Gastrocnemius medialis (tissue), 4 donors: Measurements from ENCODE around the gene TMEM38A. TPM values are rescaled to one million over a fixed set of nuclear protein-coding genes. Genes with fewer than 3 reads are reported as not detected.

Experiments
- ATAC-seq, 2 donors: fragments of 150-250 bp; one replicate each; pipeline ENCODE4 v1.9.1; 2016
- DNase-seq, 2 donors: peaks; one replicate each; pipeline ENCODE4 v3.0.0-alpha.2; 2019
- H3K27ac ChIP-seq, 4 donors: fragments of 200-600 bp; sonication (generic); 1 replicate in 1 of 4; 2 replicates in 3 of 4; pipeline ENCODE4 v1.5.1; 2016 to 2018; ENCODE audit warnings: mild to moderate bottlenecking in 2 of 4, moderate library complexity in 1 of 4
- H3K27me3 ChIP-seq, 3 donors: fragments of 200-600 bp; sonication (generic) in 2 of 3; 1 replicate in 1 of 3; 2 replicates in 2 of 3; pipeline versions ENCODE4 v1.5.1 to v1.6.0; 2016 to 2019; ENCODE audit warnings: mild to moderate bottlenecking in 1 of 3, moderate library complexity in 1 of 3
- H3K36me3 ChIP-seq, 2 donors: fragments of 200-600 bp; sonication (generic) in 1 of 2; one replicate each; pipeline ENCODE4 v1.5.1; 2017 to 2018
- H3K4me1 ChIP-seq, 2 donors: fragments of 200-600 bp; sonication (generic) in 1 of 2; one replicate each; pipeline ENCODE4 v1.5.1; 2016 to 2017; ENCODE audit warnings: mild to moderate bottlenecking in 2 of 2
- H3K4me3 ChIP-seq, 4 donors: fragments of 200-600 bp; sonication (generic) in 3 of 4; 1 replicate in 1 of 4; 2 replicates in 3 of 4; pipeline ENCODE4 v1.5.1; 2016 to 2019; ENCODE audit warnings: mild to moderate bottlenecking in 2 of 4
- H3K9me3 ChIP-seq, 3 donors: fragments of 200-600 bp; sonication (generic) in 2 of 3; 1 replicate in 1 of 3; 2 replicates in 2 of 3; pipeline ENCODE4 v1.5.1; 2016 to 2019
- POLR2A ChIP-seq, 2 donors: fragments of 450-650 bp; IDR thresholded peaks; one replicate each; pipeline ENCODE4 v1.6.1; 2017; ENCODE audit warnings: antibody characterized with exemption in 2 of 2, mild to moderate bottlenecking in 2 of 2, moderate library complexity in 2 of 2
- in situ Hi-C, 4 donors: fragments of 200-750 bp; cut with MboI; loops; one replicate each; pipeline versions ENCODE4 v1.15.0 to v1.8.0; 2017; ENCODE audit warnings: low sequenced_read_pairs in 4 of 4
- intact Hi-C: fragments of 100-400 bp; cut with DNase I; formaldehyde crosslinking; loops from one replicate; pipeline ENCODE4 v1.15.1; 2023; ENCODE audit warnings: low total_unique reads
- total RNA-seq, 4 donors: library from RNA; depleted of rRNA; stranded (reverse); fragments of >200 nt; gene quantifications; one replicate each; pipeline versions ENCODE4 v1.1.0 to v1.2.3, GENCODE V29; 2016
- TF ChIP-seq, protein P1 (sequence below), 5 experiments: fragments of 450-650 bp in 3 of 5; fragments of 200-600 bp in 2 of 5; sonication (generic) in 2 of 5; IDR thresholded peaks in 4 of 5; conservative IDR thresholded peaks in 1 of 5; 1 replicate in 4 of 5; 2 replicates in 1 of 5; pipeline ENCODE4 v1.5.1; 2016 to 2019; ENCODE audit warnings: antibody characterized with exemption in 5 of 5, mild to moderate bottlenecking in 3 of 5, moderate library complexity in 3 of 5

Gene TMEM38A
- total RNA-seq, 4 donors from 2014 or later, result 101 to 256 (median 182) TPM

DNA sequence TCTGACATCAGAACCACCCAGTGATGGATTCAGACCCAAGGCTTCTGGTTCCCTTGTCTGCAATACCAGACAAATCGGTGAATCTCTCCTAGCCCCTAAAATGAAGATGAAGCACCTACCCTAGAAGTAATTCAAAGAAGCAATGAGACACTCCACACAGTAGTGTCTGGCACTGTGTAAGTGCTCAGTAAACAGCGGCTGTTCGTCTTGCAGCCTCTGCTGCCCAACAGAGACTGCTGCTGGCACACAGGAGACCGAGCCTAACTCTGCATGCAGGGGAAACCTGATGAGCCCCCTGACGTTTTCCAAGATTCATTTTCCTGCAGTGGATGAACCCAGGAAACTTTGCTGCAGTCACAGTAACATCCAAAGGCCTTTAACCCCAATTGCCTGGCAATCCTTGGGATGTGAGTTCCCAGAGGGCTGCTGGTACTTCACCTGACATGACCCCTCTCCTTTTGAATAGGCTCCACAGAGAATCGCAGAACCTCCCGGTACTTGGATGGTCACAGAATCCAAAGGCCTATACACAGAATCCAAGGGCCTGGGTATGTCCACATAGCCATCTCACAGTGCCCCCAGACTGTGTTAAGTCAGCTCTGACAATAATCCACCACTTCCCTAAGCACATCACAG, 39.7 kb upstream of the TMEM38A start:
- H3K4me3 ChIP-seq, result no peak overlapping the region
- H3K4me1 ChIP-seq, result peaks cover 69 to 97% of the 10 kb centered on the region in 2 donors
- H3K36me3 ChIP-seq, result no peaks in the 10 kb centered on the region
- no peaks in the 10 kb centered on the region for H3K9me3 ChIP-seq
- no peaks in the 10 kb centered on the region for H3K27me3 ChIP-seq
- DNase-seq, result no peak
- in situ Hi-C loops, result no loop called here
- ATAC-seq, result no peak
- intact Hi-C loops, result no loop called here
- H3K27ac ChIP-seq, result peak overlapping the region; percentile 70 to 83 (median 78)
- no peak for TF ChIP-seq POLR2A (IDR thresholded peaks at IDR 0.05)
- TF ChIP-seq, protein P1, sequence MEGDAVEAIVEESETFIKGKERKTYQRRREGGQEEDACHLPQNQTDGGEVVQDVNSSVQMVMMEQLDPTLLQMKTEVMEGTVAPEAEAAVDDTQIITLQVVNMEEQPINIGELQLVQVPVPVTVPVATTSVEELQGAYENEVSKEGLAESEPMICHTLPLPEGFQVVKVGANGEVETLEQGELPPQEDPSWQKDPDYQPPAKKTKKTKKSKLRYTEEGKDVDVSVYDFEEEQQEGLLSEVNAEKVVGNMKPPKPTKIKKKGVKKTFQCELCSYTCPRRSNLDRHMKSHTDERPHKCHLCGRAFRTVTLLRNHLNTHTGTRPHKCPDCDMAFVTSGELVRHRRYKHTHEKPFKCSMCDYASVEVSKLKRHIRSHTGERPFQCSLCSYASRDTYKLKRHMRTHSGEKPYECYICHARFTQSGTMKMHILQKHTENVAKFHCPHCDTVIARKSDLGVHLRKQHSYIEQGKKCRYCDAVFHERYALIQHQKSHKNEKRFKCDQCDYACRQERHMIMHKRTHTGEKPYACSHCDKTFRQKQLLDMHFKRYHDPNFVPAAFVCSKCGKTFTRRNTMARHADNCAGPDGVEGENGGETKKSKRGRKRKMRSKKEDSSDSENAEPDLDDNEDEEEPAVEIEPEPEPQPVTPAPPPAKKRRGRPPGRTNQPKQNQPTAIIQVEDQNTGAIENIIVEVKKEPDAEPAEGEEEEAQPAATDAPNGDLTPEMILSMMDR (IDR thresholded peaks at IDR 0.05 in 4 of 5, conservative IDR thresholded peaks at IDR 0.05 in 1 of 5), result no peak

DNA sequence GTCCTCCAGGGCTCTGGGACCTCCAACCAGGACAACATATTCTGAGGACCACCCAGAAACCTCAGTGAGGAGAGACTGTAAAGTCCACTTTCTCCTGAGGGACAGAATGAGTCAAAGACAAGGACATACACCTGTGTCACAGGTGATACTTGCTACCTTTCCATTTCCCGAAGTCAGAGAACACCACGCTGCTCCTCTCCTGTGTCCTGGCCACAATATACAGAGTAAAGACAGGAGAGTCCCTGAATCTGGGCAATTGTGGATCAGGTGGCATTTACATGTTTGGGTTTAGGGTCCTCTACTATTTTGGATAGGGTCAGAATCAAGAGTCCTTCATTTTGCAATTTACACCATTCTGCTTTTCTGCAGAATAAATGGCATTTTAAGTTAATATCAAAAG, 37.9 kb upstream of the TMEM38A start:
- no peak for ATAC-seq
- peaks cover 58 to 90% of the 10 kb centered on the region in 2 donors for H3K4me1 ChIP-seq
- intact Hi-C loops, result no loop called here

DNA sequence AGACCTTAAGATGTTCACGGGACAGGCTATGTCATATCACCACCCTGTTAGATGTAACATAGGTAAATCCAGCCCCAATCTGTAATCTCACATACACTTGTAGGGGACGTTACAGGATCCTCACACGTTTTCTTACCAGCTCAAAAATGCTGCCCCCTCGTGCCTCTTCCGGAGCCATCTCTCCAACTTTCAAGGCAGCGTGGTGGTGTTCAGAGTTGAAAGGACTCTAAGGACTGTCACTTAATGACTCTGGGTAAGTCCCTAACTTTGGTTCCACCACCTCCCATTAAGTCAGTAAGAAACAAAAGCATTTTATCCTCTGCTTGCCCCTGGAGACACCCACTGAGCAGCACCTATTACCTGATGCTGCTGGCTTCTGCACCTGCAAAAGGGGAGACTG, 37.4 kb upstream of the TMEM38A start:
- Histone ChIP-seq H3K4me3 (no peak overlapping the region), H3K27me3 (no peaks in the 10 kb centered on the region), H3K27ac (peak overlapping the region in 2 of 4 donors; percentile 87 to 98), H3K4me1 (peaks cover 53 to 84% of the 10 kb centered on the region in 2 donors), H3K9me3 (no peaks in the 10 kb centered on the region), H3K36me3 (no peaks in the 10 kb centered on the region)
- ATAC-seq (no peak), DNase-seq (no peak)
- no peak for TF ChIP-seq POLR2A (IDR thresholded peaks at IDR 0.05)
- TF ChIP-seq, protein P1 (IDR thresholded peaks at IDR 0.05 in 4 of 5, conservative IDR thresholded peaks at IDR 0.05 in 1 of 5), result no peak
- in situ Hi-C loops (no loop called here), intact Hi-C loops (no loop called here)

More for the DNA sequence above, 37.9 kb upstream of the TMEM38A start:
- no peak for DNase-seq
- in situ Hi-C loops, result no loop called here
- Histone ChIP-seq H3K27me3 (no peaks in the 10 kb centered on the region), H3K36me3 (no peaks in the 10 kb centered on the region), H3K27ac (peak overlapping the region in 2 of 4 donors; percentile 48 to 87), H3K4me3 (no peak overlapping the region), H3K9me3 (no peaks in the 10 kb centered on the region)
- TF ChIP-seq, protein P1 (IDR thresholded peaks at IDR 0.05 in 4 of 5, conservative IDR thresholded peaks at IDR 0.05 in 1 of 5), result no peak
- TF ChIP-seq POLR2A (IDR thresholded peaks at IDR 0.05), result no peak

DNA sequence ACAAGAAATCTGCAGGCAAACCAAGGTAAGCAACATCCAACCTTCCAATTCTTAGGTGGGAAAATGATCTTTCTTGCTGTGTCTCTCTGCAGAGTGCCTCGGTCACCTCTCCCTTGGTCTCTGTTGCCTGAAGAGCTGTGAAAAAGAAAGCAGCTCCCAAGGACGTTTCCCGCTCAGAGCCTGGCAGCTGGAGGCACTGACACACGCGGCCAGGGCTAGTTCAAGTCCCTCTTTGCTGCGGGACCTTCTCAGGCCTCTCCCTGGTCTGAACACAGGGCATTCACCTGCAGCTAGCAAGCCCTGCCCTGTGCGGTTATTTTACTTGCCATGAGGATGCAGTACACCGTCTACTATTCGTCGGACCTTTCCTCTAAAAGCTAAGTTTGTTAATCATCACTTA, 36.7 kb upstream of the TMEM38A start:
- in situ Hi-C loops (no loop called here), intact Hi-C loops (no loop called here)
- TF ChIP-seq, protein P1 (IDR thresholded peaks at IDR 0.05 in 4 of 5, conservative IDR thresholded peaks at IDR 0.05 in 1 of 5), result no peak
- TF ChIP-seq POLR2A (IDR thresholded peaks at IDR 0.05), result no peak
- peaks cover 51 to 83% of the 10 kb centered on the region in 2 donors for H3K4me1 ChIP-seq
- ATAC-seq (no peak), DNase-seq (no peak)
- H3K27ac ChIP-seq, result peak overlapping the region; percentile 6 to 98 (median 86)
- no peaks in the 10 kb centered on the region for H3K9me3 ChIP-seq
- H3K36me3 ChIP-seq, result no peaks in the 10 kb centered on the region
- no peak overlapping the region for H3K4me3 ChIP-seq
- no peaks in the 10 kb centered on the region for H3K27me3 ChIP-seq
